HG03159 (cell line): ENCODE results near the gene GRID1.

ENCODE experiments used
- ATAC-seq: cut with Tn5 transposase; IDR thresholded peaks from one replicate; pipeline ENCODE4 v1.9.1; 2021; ENCODE audit warnings: mild to moderate bottlenecking, moderate library complexity; ENCODE audit not compliant: unreplicated experiment

Gene GRID1

DNA sequence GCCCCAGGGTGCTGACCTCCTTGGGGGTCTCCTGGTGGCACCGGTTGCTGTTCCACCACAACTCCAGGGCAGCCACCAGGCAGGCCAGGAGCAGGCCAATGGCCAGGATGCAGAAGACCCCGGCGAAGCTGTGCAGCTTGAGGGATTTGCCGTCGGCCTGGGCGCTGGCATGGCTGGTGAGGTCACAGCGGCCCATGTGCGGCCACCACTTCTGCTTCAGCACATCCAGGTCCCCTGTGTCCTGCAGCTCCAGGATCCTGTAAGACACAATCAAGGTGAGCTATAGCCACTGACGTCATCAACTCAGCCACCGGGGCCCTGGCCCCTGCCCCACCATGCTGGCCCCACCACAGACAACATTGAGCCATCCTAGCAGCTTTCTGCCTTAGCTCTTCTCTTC is 753.2 kb downstream of the GRID1 start:
- ATAC-seq, result no peak

- ATAC-seq, result peak; percentile 66
Measured at GRCh38 chr10:85612833-85613232, 753.8 kb downstream of the GRID1 start.

DNA sequence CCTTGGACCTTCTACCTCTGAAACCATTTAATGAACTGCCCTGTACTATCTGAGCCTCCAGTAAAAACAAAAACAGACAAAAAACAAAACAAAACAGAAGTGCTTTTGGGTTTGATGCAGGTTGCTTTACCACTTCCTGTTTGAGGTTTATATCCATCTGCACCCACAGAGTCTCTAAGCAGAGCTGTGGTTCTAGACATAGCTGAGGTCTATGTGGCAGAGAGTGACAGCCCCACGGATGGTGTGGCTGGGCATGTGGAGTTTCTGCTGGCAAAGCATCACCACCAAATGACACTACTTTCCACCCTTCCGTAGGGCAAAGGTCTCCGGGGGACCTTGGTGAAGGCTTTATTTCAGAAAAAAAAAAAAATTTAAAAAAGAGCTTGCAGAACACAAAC is 754.2 kb downstream of the GRID1 start:
- ATAC-seq, result peak; percentile 87

DNA sequence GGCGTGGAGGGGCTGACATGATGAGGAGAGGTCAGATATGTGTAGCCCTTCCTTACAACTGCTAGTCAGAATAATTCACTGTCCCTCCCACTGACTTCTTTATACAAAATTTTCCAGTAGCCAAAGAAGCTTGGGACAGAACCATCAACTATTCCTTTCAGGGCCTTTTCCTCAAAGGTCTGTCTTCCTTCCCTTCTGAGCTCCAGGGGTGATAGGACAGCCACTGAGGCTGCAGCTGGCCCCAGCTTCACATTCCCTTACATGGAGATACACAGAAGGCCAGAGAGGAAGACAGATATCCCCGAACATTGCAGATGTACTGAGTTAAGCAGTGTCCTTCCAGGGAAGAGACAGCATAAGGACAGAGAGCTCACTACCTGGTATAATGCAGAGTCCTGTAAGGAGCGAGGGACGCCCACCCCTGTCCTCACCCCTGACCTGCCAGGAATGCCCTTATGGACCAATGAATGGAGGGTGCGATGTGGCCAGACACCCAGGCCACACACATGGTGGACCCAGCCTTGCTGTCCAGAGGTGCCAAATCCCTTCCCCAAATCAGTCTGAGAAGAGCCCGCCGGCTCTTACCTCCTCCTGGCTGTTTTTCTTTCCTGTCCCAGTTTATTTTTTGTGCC is 754.7 kb downstream of the GRID1 start:
- ATAC-seq, result no peak

- no peak for ATAC-seq
Measured at GRCh38 chr10:85611093-85611740, 755.4 kb downstream of the GRID1 start.

DNA sequence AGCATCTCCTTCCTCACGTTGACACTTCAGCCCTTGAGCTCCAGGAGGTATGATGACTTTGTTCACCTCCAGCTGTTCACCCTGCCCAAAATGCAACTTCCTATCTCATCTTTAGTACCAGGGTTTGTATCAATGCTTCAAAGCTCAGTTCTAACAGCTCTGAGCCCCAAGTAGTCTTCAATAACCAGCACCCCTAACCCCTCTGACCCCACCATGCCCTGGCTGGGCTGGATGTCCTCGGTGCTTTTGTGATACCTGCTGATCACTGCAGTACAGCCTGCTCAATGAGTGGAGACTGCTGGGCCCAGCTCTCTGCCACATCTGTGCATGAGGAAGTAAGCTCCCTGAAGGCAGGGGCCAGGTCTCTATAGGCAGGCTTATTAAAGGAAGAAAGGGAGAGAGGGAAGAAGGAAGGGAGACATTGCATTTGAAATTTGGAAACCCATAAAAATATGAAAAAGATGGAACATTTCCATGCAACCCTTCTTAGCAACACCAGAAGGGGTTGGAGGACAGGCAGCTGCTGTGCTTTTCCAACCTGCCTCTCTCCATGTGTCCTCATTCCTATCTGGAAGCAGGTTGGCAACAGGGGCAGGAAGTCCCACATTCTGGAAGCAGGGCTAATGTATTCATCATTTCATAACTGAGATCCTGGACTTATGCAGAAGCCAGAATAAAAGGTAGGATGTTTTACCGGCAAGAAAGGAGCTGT is 756.1 kb downstream of the GRID1 start:
- ATAC-seq, result no peak

- no peak for ATAC-seq
Measured at GRCh38 chr10:85609509-85609908, 757.1 kb downstream of the GRID1 start.

GRCh38 chr10:85608706-85609105 is 757.9 kb downstream of the GRID1 start:
- ATAC-seq, result no peak

DNA sequence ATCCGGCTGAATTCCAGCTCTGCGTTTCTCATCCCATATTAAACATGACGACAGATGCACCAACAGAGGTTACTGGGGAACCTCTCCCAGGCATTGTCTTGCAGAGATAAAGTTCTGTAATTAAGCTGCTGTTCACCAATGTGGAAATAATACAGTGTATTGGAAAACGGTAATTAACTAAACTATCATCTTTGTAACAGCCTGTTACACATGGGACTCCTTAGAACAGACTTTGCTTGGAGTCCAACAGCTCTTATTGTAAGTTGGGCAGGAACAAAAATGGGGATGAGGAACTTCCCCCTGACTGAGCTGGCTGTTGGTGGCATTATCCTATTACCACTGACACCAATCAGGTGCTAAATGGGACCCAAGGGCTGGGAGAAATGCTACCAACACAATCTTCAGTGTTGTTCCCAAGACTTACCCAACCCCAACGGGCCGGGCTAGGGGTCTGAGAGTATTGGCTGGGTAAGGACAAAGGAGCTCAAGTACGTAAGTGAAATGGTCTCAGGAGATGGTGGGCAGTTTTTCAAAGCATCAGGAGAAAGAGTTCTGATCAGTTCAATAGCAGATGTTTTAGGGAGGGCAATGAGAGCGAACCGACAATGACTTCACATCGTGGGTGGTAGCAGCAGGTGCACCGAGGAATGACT is 759.4 kb downstream of the GRID1 start:
- no peak for ATAC-seq

DNA sequence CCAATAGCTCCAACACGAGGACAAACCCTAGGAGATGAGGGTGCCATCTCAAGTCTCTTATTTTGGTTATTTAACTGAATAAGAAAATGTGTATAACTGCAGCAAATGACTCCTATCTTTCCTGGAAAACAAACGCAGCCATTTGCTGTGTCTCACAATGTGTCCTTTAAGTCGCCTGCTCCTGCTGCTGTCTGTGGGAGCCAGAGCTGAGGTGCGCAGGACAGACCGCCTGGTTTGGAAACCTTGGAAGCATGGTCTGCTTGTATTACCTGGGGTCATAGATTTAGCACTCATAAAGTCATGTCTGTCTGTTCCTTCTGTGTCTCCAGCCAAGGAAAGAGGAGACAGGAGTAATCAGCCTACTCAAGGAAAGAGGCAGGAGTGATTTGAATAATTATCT is 760.2 kb downstream of the GRID1 start:
- no peak for ATAC-seq

DNA sequence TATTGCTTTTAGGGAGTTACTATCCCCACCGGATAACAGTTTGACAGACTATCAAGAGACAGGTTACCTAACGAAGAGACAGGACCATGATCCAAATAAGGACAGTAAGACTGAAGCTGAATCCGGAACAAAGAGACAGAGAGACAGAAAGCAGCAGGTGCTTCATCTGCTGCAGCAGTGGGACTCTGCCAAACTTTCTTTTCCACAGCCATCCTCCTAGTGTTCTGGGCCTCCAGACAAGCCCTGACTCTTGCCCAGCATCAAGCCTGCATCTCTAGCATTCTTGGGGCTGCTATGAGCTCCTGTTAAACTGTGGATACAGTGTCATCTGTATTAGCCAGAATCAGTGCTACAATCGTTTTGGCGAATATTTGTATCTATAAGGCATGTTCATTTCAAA is 761.7 kb downstream of the GRID1 start:
- ATAC-seq, result no peak

DNA sequence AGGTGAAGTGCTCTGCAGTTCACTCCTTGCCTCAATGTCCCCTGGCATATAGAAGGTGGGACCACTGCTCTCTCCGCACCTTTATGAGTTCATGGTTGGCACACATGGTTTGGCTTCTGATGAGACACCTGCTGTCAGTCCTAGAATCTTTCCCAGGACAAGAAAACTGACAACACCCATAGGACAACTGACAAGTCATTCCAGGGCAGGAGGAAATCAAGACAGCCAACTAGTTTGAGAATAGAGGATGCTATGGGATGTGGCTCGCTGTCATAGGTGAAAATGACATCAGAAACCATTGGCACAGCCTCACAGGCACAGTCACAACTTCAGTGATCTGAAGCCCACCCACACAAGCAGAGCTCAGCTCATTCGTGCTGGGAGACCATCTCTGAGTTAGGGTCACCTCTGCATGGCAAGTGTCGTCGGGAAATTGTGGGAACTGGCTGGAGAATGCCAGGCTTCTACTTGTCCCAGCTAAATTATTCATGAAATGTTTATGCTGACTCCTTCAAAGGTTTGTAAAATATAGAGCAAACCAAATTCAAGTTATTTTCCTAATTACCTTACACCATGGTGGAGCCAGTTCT is 762.4 kb downstream of the GRID1 start:
- ATAC-seq, result no peak

GRCh38 chr10:85603151-85603940 is 763.2 kb downstream of the GRID1 start:
- no peak for ATAC-seq

GRCh38 chr10:85602713-85603112 is 763.9 kb downstream of the GRID1 start:
- ATAC-seq, result no peak

- no peak for ATAC-seq
Measured at GRCh38 chr10:85602306-85602705, 764.3 kb downstream of the GRID1 start.

GRCh38 chr10:85601526-85601925 is 765.1 kb downstream of the GRID1 start:
- ATAC-seq, result no peak

GRCh38 chr10:85600744-85601081 is 765.9 kb downstream of the GRID1 start:
- no peak for ATAC-seq

- ATAC-seq, result no peak
Measured at GRCh38 chr10:85600026-85600743, 766.4 kb downstream of the GRID1 start.

- ATAC-seq, result no peak
Measured at GRCh38 chr10:85599081-85599480, 767.5 kb downstream of the GRID1 start.

DNA sequence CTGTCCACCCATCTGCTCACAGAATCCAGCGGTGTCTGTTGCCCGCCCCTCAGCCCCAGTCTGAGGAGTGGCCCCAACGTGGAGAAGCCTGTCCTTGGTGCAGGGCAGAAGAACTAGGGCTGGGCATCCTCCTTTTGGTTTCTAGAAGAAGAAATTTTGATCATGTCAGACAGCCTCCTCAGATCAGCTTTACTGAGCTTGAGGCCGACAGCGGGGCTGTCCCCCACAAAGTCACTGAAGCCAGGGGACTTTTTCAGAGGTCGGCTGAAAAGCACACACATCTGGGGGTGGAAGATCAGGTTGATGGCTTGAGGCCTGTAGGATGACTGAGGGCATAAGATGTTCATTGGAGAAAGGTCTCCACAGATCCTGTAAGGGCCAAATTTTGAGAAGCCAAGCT is 767.9 kb downstream of the GRID1 start:
- ATAC-seq, result no peak
